HFFc6 (cell line): Measurements from ENCODE around the gene ELF3. TPM values are rescaled to one million over a fixed set of nuclear protein-coding genes. Genes with fewer than 3 reads are reported as not detected.
"Not testable (repeated sequence)": the region's sequence is repeated elsewhere in the genome, so short reads cannot be mapped to it uniquely, and the experiment has no call there.

Source experiments
- DNase-seq: peaks from one replicate; pipeline ENCODE4 v3.0.0-alpha.2; 2018
- H3K27ac Mint-ChIP-seq: 2 replicates; pipeline ENCODE4 v1.8.0; 2020; ENCODE audit warnings: mild to moderate bottlenecking, mixed read lengths
- H3K27me3 Mint-ChIP-seq: 2 replicates; pipeline ENCODE4 v1.8.0; 2021; ENCODE audit warnings: mild to moderate bottlenecking, moderate library complexity, mixed read lengths; ENCODE audit not compliant: insufficient read depth
- H3K36me3 Mint-ChIP-seq: 2 replicates; pipeline ENCODE4 v1.8.0; 2021; ENCODE audit warnings: low read depth, mixed read lengths
- H3K4me1 Mint-ChIP-seq: 2 replicates; pipeline ENCODE4 v1.8.0; 2020; ENCODE audit warnings: low read depth, mixed read lengths
- H3K4me3 Mint-ChIP-seq: 2 replicates; pipeline ENCODE4 v1.8.0; 2020; ENCODE audit warnings: mild to moderate bottlenecking, moderate library complexity, mixed read lengths
- H3K9me3 Mint-ChIP-seq: 2 replicates; pipeline ENCODE4 v1.8.0; 2020; ENCODE audit warnings: mild to moderate bottlenecking, mixed read lengths
- total RNA-seq, 6 experiments: library from RNA; stranded (reverse); fragmentation: NEBNext Ultra II Directional; extraction: Animal tissue kit (Norgen Biotek cat#: 25700); gene quantifications; 2 replicates in 1 of 6; 3 replicates in 5 of 6; pipeline ENCODE4 v1.2.3, GENCODE V29; 2021
- TF ChIP-seq, protein P1 (sequence below): fragments of 200-600 bp; sonication (generic); IDR thresholded peaks from 2 replicates; pipeline ENCODE4 v1.5.0; 2021; ENCODE audit warnings: antibody characterized with exemption, mild to moderate bottlenecking

ELF3 gene
- total RNA-seq, 6 experiments from 2014 or later = 0.09 TPM; not detected in 4

DNA sequence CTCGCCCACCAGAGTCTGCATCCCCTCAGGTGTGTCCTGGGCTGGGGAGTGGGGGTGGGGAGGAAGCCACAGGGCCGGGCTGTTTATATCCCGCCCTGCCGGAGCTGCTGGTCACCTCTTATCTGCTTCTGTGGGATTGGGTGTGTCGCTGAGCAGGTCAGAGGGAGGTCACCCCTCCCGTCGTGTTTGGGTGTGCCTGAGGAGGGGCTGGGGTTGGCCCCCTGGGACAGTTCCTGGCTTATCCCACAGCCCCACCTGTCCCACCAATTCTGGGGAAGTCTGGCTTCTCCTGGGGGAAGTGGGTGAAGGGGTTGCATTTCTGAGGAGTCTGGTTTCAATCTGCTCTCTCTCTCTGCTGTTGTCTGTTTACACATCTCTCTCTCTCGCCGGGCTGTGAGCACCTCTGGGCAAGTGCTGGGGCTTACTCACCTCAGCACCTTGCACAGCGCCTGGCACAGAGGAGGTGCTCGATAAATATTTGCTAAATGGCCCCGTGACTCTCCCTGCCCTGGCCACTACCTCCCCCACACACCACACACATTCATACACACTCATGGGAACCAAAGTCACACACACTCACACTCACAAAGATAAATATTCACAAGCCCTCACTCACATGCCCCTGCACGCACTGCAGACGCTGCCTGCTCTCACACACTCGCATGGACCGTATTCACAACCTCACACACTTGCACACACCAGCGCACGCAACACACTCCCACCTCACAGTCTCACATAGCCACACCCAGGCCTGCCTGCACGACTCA is 8.3 kb downstream of the ELF3 start:
- DNase-seq = no peak
- Mint-ChIP-seq H3K9me3 (no peaks in the 10 kb centered on the region), H3K4me1 (peaks cover 36% of the 10 kb centered on the region), H3K36me3 (no peaks in the 10 kb centered on the region), H3K27me3 (peaks cover 25% of the 10 kb centered on the region), H3K27ac (no peak overlapping the region), H3K4me3 (no peak overlapping the region)
- TF ChIP-seq, protein P1, sequence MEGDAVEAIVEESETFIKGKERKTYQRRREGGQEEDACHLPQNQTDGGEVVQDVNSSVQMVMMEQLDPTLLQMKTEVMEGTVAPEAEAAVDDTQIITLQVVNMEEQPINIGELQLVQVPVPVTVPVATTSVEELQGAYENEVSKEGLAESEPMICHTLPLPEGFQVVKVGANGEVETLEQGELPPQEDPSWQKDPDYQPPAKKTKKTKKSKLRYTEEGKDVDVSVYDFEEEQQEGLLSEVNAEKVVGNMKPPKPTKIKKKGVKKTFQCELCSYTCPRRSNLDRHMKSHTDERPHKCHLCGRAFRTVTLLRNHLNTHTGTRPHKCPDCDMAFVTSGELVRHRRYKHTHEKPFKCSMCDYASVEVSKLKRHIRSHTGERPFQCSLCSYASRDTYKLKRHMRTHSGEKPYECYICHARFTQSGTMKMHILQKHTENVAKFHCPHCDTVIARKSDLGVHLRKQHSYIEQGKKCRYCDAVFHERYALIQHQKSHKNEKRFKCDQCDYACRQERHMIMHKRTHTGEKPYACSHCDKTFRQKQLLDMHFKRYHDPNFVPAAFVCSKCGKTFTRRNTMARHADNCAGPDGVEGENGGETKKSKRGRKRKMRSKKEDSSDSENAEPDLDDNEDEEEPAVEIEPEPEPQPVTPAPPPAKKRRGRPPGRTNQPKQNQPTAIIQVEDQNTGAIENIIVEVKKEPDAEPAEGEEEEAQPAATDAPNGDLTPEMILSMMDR = no peak

DNA sequence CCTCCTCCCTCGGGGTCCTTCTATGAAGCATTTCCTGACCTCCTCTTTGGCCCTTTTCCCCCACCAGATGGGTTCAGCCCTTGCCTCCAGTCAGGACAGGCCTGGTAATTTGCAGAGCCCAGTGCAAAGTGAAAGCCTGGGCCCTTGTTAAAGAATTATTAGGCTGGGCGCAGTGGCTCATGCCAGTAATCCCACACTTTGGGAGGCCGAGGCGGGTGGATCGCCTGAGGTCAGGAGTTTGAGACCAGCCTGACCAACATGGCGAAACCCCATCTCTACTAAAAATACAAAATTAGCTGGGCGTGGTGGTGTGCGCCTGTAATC is 8.8 kb downstream of the ELF3 start:
- peaks cover 36% of the 10 kb centered on the region for H3K4me1 Mint-ChIP-seq
- not testable (repeated sequence) for H3K4me3 Mint-ChIP-seq, H3K27ac Mint-ChIP-seq

DNA sequence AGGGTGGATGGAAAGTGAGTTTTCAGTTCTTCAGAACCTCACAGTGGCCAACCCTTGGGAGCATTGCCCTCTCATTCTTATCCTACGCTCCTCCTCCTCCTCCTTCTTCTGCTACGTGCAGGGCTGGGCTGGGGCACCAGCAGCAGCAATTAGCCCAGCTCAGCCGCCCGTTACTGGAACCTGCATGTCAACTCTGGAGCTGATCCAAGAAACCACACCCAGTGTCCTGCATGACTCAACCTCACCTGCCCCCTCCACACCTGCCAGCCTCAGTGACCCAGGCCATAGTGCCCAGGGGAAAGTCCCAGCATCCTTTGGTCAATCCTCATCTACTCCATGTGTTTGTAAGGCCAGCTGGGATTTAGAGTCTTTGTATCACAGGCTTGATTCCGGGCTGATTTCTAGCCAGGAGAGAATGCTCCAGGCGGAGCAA is 12.6 kb downstream of the ELF3 start:
- Mint-ChIP-seq H3K27ac (no peak overlapping the region), H3K4me3 (no peak overlapping the region), H3K36me3 (no peaks in the 10 kb centered on the region), H3K27me3 (peaks cover 22% of the 10 kb centered on the region), H3K4me1 (peaks cover 26% of the 10 kb centered on the region), H3K9me3 (no peaks in the 10 kb centered on the region)
- TF ChIP-seq, protein P1 = no peak
- no peak for DNase-seq

More for the DNA sequence above, 8.8 kb downstream of the ELF3 start:
- H3K9me3 Mint-ChIP-seq, H3K36me3 Mint-ChIP-seq, DNase-seq: not testable (repeated sequence)
- H3K27me3 Mint-ChIP-seq = peaks cover 25% of the 10 kb centered on the region

DNA sequence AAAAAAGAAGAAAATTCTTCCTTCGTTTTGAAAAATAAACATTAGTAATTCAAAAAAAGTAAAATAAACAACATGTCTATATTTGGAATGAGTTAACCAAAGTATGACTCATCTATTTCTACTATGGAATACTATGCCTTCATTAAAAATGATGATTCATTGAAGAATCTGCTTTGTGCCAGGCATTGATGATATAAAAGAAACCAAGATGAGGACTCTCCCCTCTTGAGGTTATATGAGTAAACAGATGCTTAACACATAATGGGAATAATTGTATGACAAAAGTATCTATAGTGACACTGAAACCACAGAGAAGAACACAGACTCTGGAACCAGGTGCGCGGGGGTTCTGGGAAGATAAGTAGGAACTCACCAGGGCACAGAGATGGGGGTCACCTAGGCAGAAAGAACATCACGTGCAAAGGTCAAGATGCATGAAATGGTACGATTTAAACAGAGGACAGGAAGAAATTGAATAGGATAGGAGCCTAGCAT is 18.8 kb downstream of the ELF3 start:
- H3K27ac Mint-ChIP-seq = peak overlapping the region; percentile 41
- H3K4me3 Mint-ChIP-seq = peak overlapping the region; percentile 41; the same call in 1 of the 2 replicates
- no peaks in the 10 kb centered on the region for H3K9me3 Mint-ChIP-seq
- H3K27me3 Mint-ChIP-seq = peaks cover 27% of the 10 kb centered on the region
- peaks cover 22% of the 10 kb centered on the region for H3K4me1 Mint-ChIP-seq
- DNase-seq = peak; percentile 90
- H3K36me3 Mint-ChIP-seq = no peaks in the 10 kb centered on the region
- TF ChIP-seq, protein P1 = no peak

DNA sequence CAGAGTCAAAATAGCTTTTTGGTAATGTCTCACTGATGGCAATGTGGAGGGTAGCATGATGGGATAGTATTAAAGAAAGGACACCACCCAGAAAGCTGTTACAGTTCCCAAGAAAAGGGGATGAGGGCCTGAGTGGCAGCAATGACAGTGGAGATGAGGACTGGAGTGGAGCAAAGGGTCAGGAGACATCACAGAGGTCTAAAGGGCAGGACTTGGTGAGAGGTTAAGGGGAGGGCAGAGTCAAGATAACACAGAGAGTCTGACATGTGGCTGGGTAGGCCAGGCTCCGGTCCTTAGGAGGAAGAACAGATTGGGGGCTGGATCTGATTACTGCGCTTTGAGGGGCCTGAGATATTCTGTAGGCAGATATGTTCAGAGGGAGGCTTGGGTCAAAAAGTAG is 19.3 kb downstream of the ELF3 start:
- Mint-ChIP-seq H3K27ac (peak overlapping the region; percentile 41; the same call in 1 of the 2 replicates), H3K4me3 (no peak overlapping the region), H3K36me3 (no peaks in the 10 kb centered on the region), H3K4me1 (peaks cover 25% of the 10 kb centered on the region), H3K9me3 (no peaks in the 10 kb centered on the region), H3K27me3 (peaks cover 25% of the 10 kb centered on the region)
- DNase-seq = no peak
- TF ChIP-seq, protein P1 = no peak

DNA sequence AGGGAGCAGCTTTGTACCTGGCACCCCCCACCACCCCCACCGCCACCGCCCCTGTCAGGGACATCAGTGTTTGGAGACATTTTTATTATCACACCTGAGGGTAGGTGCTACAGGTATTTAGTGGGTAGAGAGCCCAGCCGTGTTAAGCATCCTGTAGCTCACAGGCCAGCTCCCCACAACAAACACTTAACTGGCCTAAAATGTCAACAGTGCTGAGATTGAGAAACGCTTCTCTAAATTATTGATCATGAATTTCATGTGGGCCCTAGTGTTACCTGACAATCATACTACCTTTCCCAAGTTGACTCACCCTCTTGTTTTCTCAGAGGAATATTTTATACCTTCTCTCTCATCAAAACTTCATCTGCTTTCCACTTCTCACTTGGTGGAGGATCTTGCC is 21.4 kb downstream of the ELF3 start:
- no peak for DNase-seq
- peaks cover 31% of the 10 kb centered on the region for H3K4me1 Mint-ChIP-seq

More for the DNA sequence above, 21.4 kb downstream of the ELF3 start:
- peaks cover 21% of the 10 kb centered on the region for H3K27me3 Mint-ChIP-seq
- no peaks in the 10 kb centered on the region for H3K36me3 Mint-ChIP-seq
- no peak overlapping the region for H3K27ac Mint-ChIP-seq
- no peaks in the 10 kb centered on the region for H3K9me3 Mint-ChIP-seq
- TF ChIP-seq, protein P1 = no peak
- no peak overlapping the region for H3K4me3 Mint-ChIP-seq
